ENCODE results near the gene PCBP3.

DNA sequence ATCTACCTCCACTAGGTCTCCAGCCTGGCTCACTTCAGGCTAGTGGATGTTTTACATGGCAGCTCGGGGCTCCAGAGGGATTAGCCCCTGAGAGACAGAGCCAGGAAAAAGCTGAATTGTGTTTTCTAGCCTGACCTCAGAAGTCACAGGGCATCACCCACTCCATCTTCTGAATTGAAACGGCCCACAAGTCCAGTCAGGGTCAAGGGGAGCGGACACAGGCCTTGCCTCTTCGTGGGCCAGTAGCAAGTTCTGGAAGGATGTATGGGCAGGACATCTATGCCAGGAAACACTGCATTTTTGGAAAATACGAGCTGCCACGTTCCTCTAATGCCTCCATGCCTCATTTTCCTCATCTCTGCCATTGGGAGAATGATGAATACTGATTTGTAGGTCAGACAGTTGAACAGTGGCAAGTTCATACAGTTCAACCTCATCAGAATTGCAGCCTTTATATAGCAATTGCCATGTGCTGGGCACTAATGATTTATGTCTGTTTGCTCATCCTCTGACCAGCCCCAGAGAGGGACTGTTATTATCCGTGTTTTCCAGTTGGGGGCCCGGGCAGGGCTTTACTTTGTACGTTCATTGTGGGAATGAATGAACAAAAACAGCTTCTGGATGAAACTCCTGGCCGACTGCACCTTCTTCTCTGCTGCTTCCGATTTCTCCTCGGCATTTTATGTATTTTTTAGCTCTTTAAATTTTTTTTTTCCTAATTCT is 23.2 kb upstream of the PCBP3 start:
- TF ChIP-seq, protein P1, sequence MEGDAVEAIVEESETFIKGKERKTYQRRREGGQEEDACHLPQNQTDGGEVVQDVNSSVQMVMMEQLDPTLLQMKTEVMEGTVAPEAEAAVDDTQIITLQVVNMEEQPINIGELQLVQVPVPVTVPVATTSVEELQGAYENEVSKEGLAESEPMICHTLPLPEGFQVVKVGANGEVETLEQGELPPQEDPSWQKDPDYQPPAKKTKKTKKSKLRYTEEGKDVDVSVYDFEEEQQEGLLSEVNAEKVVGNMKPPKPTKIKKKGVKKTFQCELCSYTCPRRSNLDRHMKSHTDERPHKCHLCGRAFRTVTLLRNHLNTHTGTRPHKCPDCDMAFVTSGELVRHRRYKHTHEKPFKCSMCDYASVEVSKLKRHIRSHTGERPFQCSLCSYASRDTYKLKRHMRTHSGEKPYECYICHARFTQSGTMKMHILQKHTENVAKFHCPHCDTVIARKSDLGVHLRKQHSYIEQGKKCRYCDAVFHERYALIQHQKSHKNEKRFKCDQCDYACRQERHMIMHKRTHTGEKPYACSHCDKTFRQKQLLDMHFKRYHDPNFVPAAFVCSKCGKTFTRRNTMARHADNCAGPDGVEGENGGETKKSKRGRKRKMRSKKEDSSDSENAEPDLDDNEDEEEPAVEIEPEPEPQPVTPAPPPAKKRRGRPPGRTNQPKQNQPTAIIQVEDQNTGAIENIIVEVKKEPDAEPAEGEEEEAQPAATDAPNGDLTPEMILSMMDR (IDR thresholded peaks at IDR 0.05): no peak
- TF ChIP-seq POLR2A (IDR thresholded peaks at IDR 0.05): no peak
